Fibroblast of lung (primary cell): ENCODE measurements around the gene IGFLR1. TPM values are rescaled to one million over a fixed set of nuclear protein-coding genes. Genes with fewer than 3 reads are reported as not detected.

Experiments
- DNase-seq, 2 donors: peaks; one replicate each; pipeline versions ENCODE4 v3.0.0 to v3.0.0-alpha.2; 2010; ENCODE audit warnings: low read depth in 2 of 2
- H2AFZ ChIP-seq: 2 replicates; pipeline ENCODE4 v1.5.1; 2012; ENCODE audit warnings: low read length, control low read depth, inconsistent platforms
- H3K27ac ChIP-seq: 2 replicates; pipeline ENCODE4 v1.5.1; 2011; ENCODE audit warnings: low read length, control low read depth; ENCODE audit not compliant: insufficient read depth
- H3K27me3 ChIP-seq: 2 replicates; pipeline ENCODE4 v1.5.1; 2011; ENCODE audit warnings: mild to moderate bottlenecking, low read length; ENCODE audit not compliant: control insufficient read depth, insufficient read depth
- H3K36me3 ChIP-seq: 2 replicates; pipeline ENCODE4 v1.5.1; 2011; ENCODE audit warnings: low read length; ENCODE audit not compliant: control insufficient read depth, insufficient read depth
- H3K4me1 ChIP-seq: 2 replicates; pipeline ENCODE4 v1.5.1; 2011; ENCODE audit warnings: low read length; ENCODE audit not compliant: control insufficient read depth, insufficient read depth; ENCODE audit errors: extremely low read depth
- H3K4me2 ChIP-seq: 2 replicates; pipeline ENCODE4 v1.5.1; 2011; ENCODE audit warnings: low read length, control low read depth; ENCODE audit not compliant: insufficient read depth; ENCODE audit errors: extremely low read depth
- H3K4me3 ChIP-seq, 4 experiments: fragments of 200-600 bp in 1 of 4; sonication (generic) in 1 of 4; replicated peaks in 1 of 4; 2 replicates each; pipeline ENCODE4 v1.5.1; 2011 to 2016; ENCODE audit warnings: low read length in 4 of 4, low read depth in 3 of 4, mild to moderate bottlenecking in 3 of 4, control low read depth in 2 of 4, inconsistent platforms in 1 of 4, mixed read lengths in 1 of 4; ENCODE audit not compliant: insufficient read depth in 1 of 4; ENCODE audit errors: control extremely low read depth in 1 of 4
- H3K79me2 ChIP-seq: 2 replicates; pipeline ENCODE4 v1.5.1; 2012; ENCODE audit warnings: mild to moderate bottlenecking, low read length, inconsistent platforms; ENCODE audit not compliant: control insufficient read depth, insufficient read depth
- H3K9ac ChIP-seq: 2 replicates; pipeline ENCODE4 v1.5.1; 2011; ENCODE audit warnings: mild to moderate bottlenecking, low read length, control low read depth; ENCODE audit not compliant: insufficient read depth
- H3K9me3 ChIP-seq: 2 replicates; pipeline ENCODE4 v1.5.1; 2012; ENCODE audit warnings: low read depth, low read length; ENCODE audit not compliant: control insufficient read depth, insufficient read depth
- H4K20me1 ChIP-seq: 2 replicates; pipeline ENCODE4 v1.5.1; 2011; ENCODE audit warnings: low read length; ENCODE audit not compliant: control insufficient read depth, insufficient read depth; ENCODE audit errors: extremely low read depth
- CTCF ChIP-seq, 2 donors: IDR thresholded peaks in 1 of 2; conservative IDR thresholded peaks in 1 of 2; 1 replicate in 1 of 2; 2 replicates in 1 of 2; pipeline ENCODE4 v1.5.1; 2011 to 2012; ENCODE audit warnings: low read length in 2 of 2, control low read depth in 1 of 2, inconsistent platforms in 1 of 2, low read depth in 1 of 2, mild to moderate bottlenecking in 1 of 2
- EZH2 ChIP-seq: IDR thresholded peaks from 2 replicates; pipeline ENCODE4 v1.5.1; 2012; ENCODE audit warnings: low read length, control low read depth, mild to moderate bottlenecking; ENCODE audit errors: missing control alignments
- polyA plus RNA-seq, 2 donors: library from polyadenylated mRNA; depleted of rRNA in 1 of 2; stranded (reverse) in 1 of 2; unstranded in 1 of 2; fragments of >200 nt; gene quantifications; 2 replicates each; pipeline ENCODE4 v1.2.1, GENCODE V29; 2011 to 2012; ENCODE audit warnings: missing spikeins in 1 of 2
- total RNA-seq: library from RNA; depleted of rRNA; stranded (reverse); fragments of >200 nt; gene quantifications from 2 replicates; pipeline ENCODE4 v1.2.1, GENCODE V29; 2014

IGFLR1 gene
- total and polyA plus RNA-seq, 2 donors (not counting 1 experiment from before 2014, with no cell fraction given): 0.17 to 0.75 TPM

- Histone ChIP-seq H3K4me3 (no peak overlapping the region), H3K9me3 (no peaks in the 10 kb centered on the region), H3K79me2 (peaks cover 33% of the 10 kb centered on the region), H3K4me1 (peaks cover 6% of the 10 kb centered on the region), H2AFZ (no peak overlapping the region), H3K9ac (no peak overlapping the region), H3K36me3 (peaks cover 42% of the 10 kb centered on the region), H4K20me1 (no peaks in the 10 kb centered on the region), H3K27me3 (no peaks in the 10 kb centered on the region), H3K4me2 (no peak overlapping the region), H3K27ac (no peak overlapping the region)
- no peak for DNase-seq
- no peak for TF ChIP-seq CTCF (conservative IDR thresholded peaks at IDR 0.05 in 1 of 2, IDR thresholded peaks at IDR 0.05 in 1 of 2; ENCODE audit: low read depth in 1 of 2, low read length in 2 of 2)
Measured at GRCh38 chr19:35721374-35721773, 20.9 kb downstream of the IGFLR1 start.

- no peaks in the 10 kb centered on the region for H4K20me1 ChIP-seq
Measured at GRCh38 chr19:35720648-35721047, 21.6 kb downstream of the IGFLR1 start.

GRCh38 chr19:35720163-35720524 is 22.1 kb downstream of the IGFLR1 start:
- Histone ChIP-seq H3K27ac (no peak overlapping the region), H4K20me1 (no peaks in the 10 kb centered on the region), H3K79me2 (peaks cover 33% of the 10 kb centered on the region), H3K27me3 (no peaks in the 10 kb centered on the region), H3K36me3 (peaks cover 31% of the 10 kb centered on the region), H3K4me1 (peaks cover 9% of the 10 kb centered on the region), H3K4me2 (no peak overlapping the region), H2AFZ (no peak overlapping the region), H3K4me3 (no peak overlapping the region), H3K9me3 (no peaks in the 10 kb centered on the region), H3K9ac (no peak overlapping the region)
- no peak for TF ChIP-seq CTCF (conservative IDR thresholded peaks at IDR 0.05 in 1 of 2, IDR thresholded peaks at IDR 0.05 in 1 of 2; ENCODE audit: low read depth in 1 of 2, low read length in 2 of 2)
- no peak for TF ChIP-seq EZH2
- no peak for DNase-seq

More at GRCh38 chr19:35720648-35721047, 21.6 kb downstream of the IGFLR1 start:
- no peak overlapping the region for H3K27ac ChIP-seq
- H3K9ac ChIP-seq: no peak overlapping the region
- H3K36me3 ChIP-seq: peaks cover 36% of the 10 kb centered on the region
- no peak for DNase-seq
- no peaks in the 10 kb centered on the region for H3K27me3 ChIP-seq
- TF ChIP-seq CTCF (conservative IDR thresholded peaks at IDR 0.05 in 1 of 2, IDR thresholded peaks at IDR 0.05 in 1 of 2; ENCODE audit: low read depth in 1 of 2, low read length in 2 of 2): no peak
- TF ChIP-seq EZH2: no peak
- peaks cover 33% of the 10 kb centered on the region for H3K79me2 ChIP-seq
- H3K4me2 ChIP-seq: no peak overlapping the region
- no peaks in the 10 kb centered on the region for H3K9me3 ChIP-seq
- H3K4me1 ChIP-seq: peaks cover 9% of the 10 kb centered on the region
- H2AFZ ChIP-seq: no peak overlapping the region
- H3K4me3 ChIP-seq: no peak overlapping the region
